ENCODE measurements around the gene LIPG. TPM values are rescaled to one million over a fixed set of nuclear protein-coding genes. Genes with fewer than 3 reads are reported as not detected.
A peak's percentile ranks its signal among the peaks of the same experiment; 100 is the strongest.
"Not testable (repeated sequence)": the region's sequence is repeated elsewhere in the genome, so short reads cannot be mapped to it uniquely, and the experiment has no call there.

The LIPG gene
- total and polyA plus RNA-seq, 10 donors = 0.11 to 2.7 (median 0.35) TPM; not detected in 3

- H3K36me3 ChIP-seq = no peaks in the 10 kb centered on the region
- H3K27ac ChIP-seq = no peak overlapping the region
- TF ChIP-seq POLR2A (IDR thresholded peaks at IDR 0.05) (no peak), CTCF (IDR thresholded peaks at IDR 0.05 in 8 of 11, conservative IDR thresholded peaks at IDR 0.05 in 3 of 11) (no peak), POLR2AphosphoS5 (IDR thresholded peaks at IDR 0.05) (no peak)
- 74 to 90% (median 89%) methylated on average over 3 of the region's 3 CpGs for WGBS, 5 donors
- intact Hi-C loops (cut with DNase I; ENCODE audit: low total_unique reads) = loop anchor here (5.0 kb wide), 1 partner anchor 299 kb away; no protein-coding TSS in a partner anchor
- peaks cover 0 to 4% (median 2%) of the 10 kb centered on the region in 8 donors for H3K9me3 ChIP-seq
- DNase-seq = no peak
- peaks cover 0 to 62% (median 39%) of the 10 kb centered on the region in 7 donors for H3K27me3 ChIP-seq (replicated peaks in 1 of 7)
- no peak overlapping the region for H3K4me3 ChIP-seq
- H3K4me1 ChIP-seq = peaks cover 12 to 29% (median 23%) of the 10 kb centered on the region in 6 donors
Observed at GRCh38 chr18:49558356-49558755, 3.5 kb upstream of the LIPG start.

GRCh38 chr18:49559326-49559931 lies 2.4 kb upstream of the LIPG start:
- not testable (repeated sequence) for H3K9me3 ChIP-seq, H3K36me3 ChIP-seq, H3K27ac ChIP-seq, H3K4me3 ChIP-seq, DNase-seq
- WGBS, 5 donors = 83 to 89% (median 86%) methylated on average over 16 of the region's 16 CpGs
- peaks cover 0 to 72% (median 44%) of the 10 kb centered on the region in 7 donors for H3K27me3 ChIP-seq (replicated peaks in 1 of 7)
- peaks cover 12 to 29% (median 23%) of the 10 kb centered on the region in 6 donors for H3K4me1 ChIP-seq
- TF ChIP-seq CTCF (IDR thresholded peaks at IDR 0.05 in 8 of 11, conservative IDR thresholded peaks at IDR 0.05 in 3 of 11) = peak in 7 of 11 experiments; percentile 16 to 37 (median 24)
- intact Hi-C loops (cut with DNase I; ENCODE audit: low total_unique reads) = loop anchor here (5.0 kb wide), 1 partner anchor 298 kb away; no protein-coding TSS in a partner anchor

GRCh38 chr18:49560277-49560623 lies 1.6 kb upstream of the LIPG start:
- intact Hi-C loops (cut with DNase I; ENCODE audit: low total_unique reads) = no loop called here
- DNase-seq = no peak
- Histone ChIP-seq H3K9me3 (no peaks in the 10 kb centered on the region), H3K27me3 (replicated peaks in 1 of 7) (peaks cover 0 to 76% (median 44%) of the 10 kb centered on the region in 7 donors), H3K4me1 (peaks cover 12 to 29% (median 23%) of the 10 kb centered on the region in 6 donors), H3K27ac (no peak overlapping the region), H3K36me3 (no peaks in the 10 kb centered on the region), H3K4me3 (peak overlapping the region in 1 of 8 donors; percentile 65)
- no peak for TF ChIP-seq POLR2AphosphoS5 (IDR thresholded peaks at IDR 0.05)
- 18 to 30% (median 24%) methylated on average over 3 of the region's 3 CpGs for WGBS, 5 donors

DNA sequence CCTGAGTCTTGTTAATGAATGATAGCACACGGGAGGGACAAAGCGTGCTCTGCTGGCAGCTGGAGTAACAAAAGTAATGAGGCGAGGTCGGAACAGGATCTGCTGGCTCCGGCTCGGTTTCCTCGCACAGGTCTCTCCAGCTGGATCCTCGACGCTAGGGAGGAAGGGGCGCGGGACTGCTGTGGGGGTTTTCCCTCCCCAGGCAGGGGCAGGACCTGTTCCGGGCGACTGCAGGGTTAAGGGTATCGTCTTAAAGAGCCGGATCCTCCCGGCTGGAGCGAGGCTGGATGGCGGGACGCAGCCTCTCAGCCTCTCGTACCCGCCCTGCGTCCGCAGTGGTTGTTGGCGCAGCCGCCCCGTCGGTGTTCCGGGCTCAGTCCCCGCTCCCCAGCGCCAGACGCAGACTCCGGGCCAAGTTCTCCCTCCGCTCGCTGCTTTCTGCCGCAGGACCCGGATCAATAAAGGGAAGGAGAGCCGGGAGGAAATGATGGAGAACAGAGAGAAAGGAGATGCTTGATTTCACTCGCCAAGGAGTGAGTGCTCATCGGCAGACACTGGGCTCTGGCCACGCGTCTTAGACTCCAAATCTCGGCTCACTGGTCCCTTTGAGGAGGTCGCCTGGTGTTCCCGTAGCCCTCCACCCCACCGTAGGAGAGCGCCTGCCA lies 1.1 kb upstream of the LIPG start:
- peaks cover 12 to 29% (median 23%) of the 10 kb centered on the region in 6 donors for H3K4me1 ChIP-seq
- WGBS, 5 donors = 3 to 7% (median 6%) methylated on average over 24 to 46 of the region's 46 CpGs
- no peaks in the 10 kb centered on the region for H3K36me3 ChIP-seq
- DNase-seq = no peak
- intact Hi-C loops (cut with DNase I; ENCODE audit: low total_unique reads) = no loop called here
- H3K9me3 ChIP-seq = no peaks in the 10 kb centered on the region
- H3K4me3 ChIP-seq = peak overlapping the region; percentile 25 to 65 (median 30)
- TF ChIP-seq POLR2AphosphoS5 (IDR thresholded peaks at IDR 0.05) = no peak
- TF ChIP-seq POLR2A (IDR thresholded peaks at IDR 0.05) = no peak
- H3K27me3 ChIP-seq (replicated peaks in 1 of 7) = peaks cover 0 to 76% (median 44%) of the 10 kb centered on the region in 7 donors
- H3K27ac ChIP-seq = no peak overlapping the region

- TF ChIP-seq CTCF (IDR thresholded peaks at IDR 0.05 in 8 of 11, conservative IDR thresholded peaks at IDR 0.05 in 3 of 11) (no peak), POLR2A (IDR thresholded peaks at IDR 0.05) (no peak), POLR2AphosphoS5 (IDR thresholded peaks at IDR 0.05) (no peak)
- intact Hi-C loops (cut with DNase I; ENCODE audit: low total_unique reads) = no loop called here
- Histone ChIP-seq H3K9me3 (no peaks in the 10 kb centered on the region), H3K4me3 (peak overlapping the region in 3 of 8 donors; percentile 27 to 65 (median 40)), H3K27ac (no peak overlapping the region), H3K27me3 (replicated peaks in 1 of 7) (peaks cover 0 to 86% (median 44%) of the 10 kb centered on the region in 7 donors), H3K36me3 (no peaks in the 10 kb centered on the region), H3K4me1 (peaks cover 12 to 29% (median 23%) of the 10 kb centered on the region in 6 donors)
- WGBS, 5 donors = 36 to 57% (median 44%) methylated on average over 11 of the region's 11 CpGs
- no peak for DNase-seq
Observed at GRCh38 chr18:49562481-49563129, 748 bp downstream of the LIPG start.
